CD4-positive, alpha-beta memory T cell (primary cell): ENCODE measurements around the gene EXOSC9. TPM values are rescaled to one million over a fixed set of nuclear protein-coding genes. Genes with fewer than 3 reads are reported as not detected.

ENCODE experiments used
- CTCF ChIA-PET: fragments of 350-600 bp; sonication (Branson Sonifier 250); formaldehyde crosslinking; loops from one replicate; lab custom pipeline; 2021; ENCODE audit warnings: inconsistent platforms; ENCODE audit not compliant: partially characterized antibody; lab: Charles Lee
- POLR2A ChIA-PET: fragments of 350-600 bp; sonication (Branson Sonifier 250); formaldehyde crosslinking; loops from one replicate; lab custom pipeline; 2021; ENCODE audit not compliant: partially characterized antibody; lab: Charles Lee
- DNase-seq, 5 donors: peaks; one replicate each; pipeline versions ENCODE4 v3.0.0 to v3.0.0-alpha.2; 2020 to 2022; ENCODE audit warnings: mixed read lengths in 1 of 5
- H3K27ac ChIP-seq: one replicate; pipeline ENCODE4 v1.7.0; 2013; ENCODE audit warnings: low read depth, low read length
- H3K27me3 ChIP-seq: 2 replicates; pipeline ENCODE4 v1.7.0; 2013; ENCODE audit warnings: mild to moderate bottlenecking, low read length, moderate library complexity; ENCODE audit not compliant: insufficient read depth
- H3K36me3 ChIP-seq: 2 replicates; pipeline ENCODE4 v1.7.0; 2013; ENCODE audit warnings: mild to moderate bottlenecking, low read length, moderate library complexity; ENCODE audit not compliant: insufficient read depth
- H3K4me1 ChIP-seq: 2 replicates; pipeline ENCODE4 v1.7.0; 2013; ENCODE audit warnings: mild to moderate bottlenecking, low read length, moderate library complexity; ENCODE audit not compliant: insufficient read depth
- H3K4me3 ChIP-seq, 2 donors: one replicate each; pipeline ENCODE4 v1.7.0; 2013; ENCODE audit warnings: low read length in 2 of 2, mild to moderate bottlenecking in 1 of 2
- H3K9me3 ChIP-seq, 2 donors: one replicate each; pipeline ENCODE4 v1.7.0; 2013; ENCODE audit warnings: low read length in 2 of 2, control low read depth in 1 of 2; ENCODE audit not compliant: control insufficient read depth in 1 of 2
- H3K27ac Mint-ChIP-seq, 7 donors: one replicate each; pipeline ENCODE4 v1.8.0; 2020 to 2021; ENCODE audit warnings: mixed read lengths in 7 of 7, mild to moderate bottlenecking in 6 of 7, inconsistent platforms in 3 of 7, moderate library complexity in 3 of 7
- H3K27me3 Mint-ChIP-seq, 2 donors: one replicate each; pipeline ENCODE4 v1.8.0; 2020 to 2021; ENCODE audit warnings: mixed read lengths in 2 of 2
- H3K36me3 Mint-ChIP-seq, 2 donors: one replicate each; pipeline ENCODE4 v1.8.0; 2020 to 2021; ENCODE audit warnings: mixed read lengths in 2 of 2, inconsistent platforms in 1 of 2, mild to moderate bottlenecking in 1 of 2
- H3K4me1 Mint-ChIP-seq, 4 donors: one replicate each; pipeline ENCODE4 v1.8.0; 2020 to 2021; ENCODE audit warnings: mixed read lengths in 4 of 4, mild to moderate bottlenecking in 1 of 4
- H3K4me3 Mint-ChIP-seq, 8 donors: one replicate each; pipeline ENCODE4 v1.8.0; 2020 to 2021; ENCODE audit warnings: mixed read lengths in 8 of 8, mild to moderate bottlenecking in 7 of 8, moderate library complexity in 6 of 8, inconsistent platforms in 3 of 8
- H3K9me3 Mint-ChIP-seq, 8 donors: one replicate each; pipeline ENCODE4 v1.8.0; 2020 to 2021; ENCODE audit warnings: mixed read lengths in 8 of 8, mild to moderate bottlenecking in 5 of 8, inconsistent platforms in 3 of 8, moderate library complexity in 1 of 8
- intact Hi-C: fragments of 100-400 bp; cut with micrococcal nuclease; formaldehyde crosslinking; loops from one replicate; pipeline ENCODE4 v1.15.1; 2023
- polyA plus RNA-seq, 2 donors: library from polyadenylated mRNA; unstranded; fragments of 300-500 nt; fragmentation: Illumina TruSeq; gene quantifications; one replicate each; pipeline ENCODE4 v1.2.3, GENCODE V29; 2021
- total RNA-seq, 2 experiments: library from RNA; stranded (reverse); gene quantifications; one replicate each; pipeline ENCODE4 v1.2.3, GENCODE V29; 2021

Gene EXOSC9
- total and polyA plus RNA-seq, 4 experiments from 2014 or later, result 40.6 to 45.4 (median 44.1) TPM

GRCh38 chr4:121838136-121838535 is 37.0 kb downstream of the EXOSC9 start:
- no peaks in the 10 kb centered on the region for H3K4me1 Mint-ChIP-seq
- no peak overlapping the region for H3K27ac Mint-ChIP-seq
- Histone ChIP-seq H3K36me3 (no peaks in the 10 kb centered on the region), H3K4me1 (no peaks in the 10 kb centered on the region), H3K27ac (no peak overlapping the region), H3K4me3 (no peak overlapping the region), H3K27me3 (no peaks in the 10 kb centered on the region), H3K9me3 (no peaks in the 10 kb centered on the region)
- H3K4me3 Mint-ChIP-seq, result no peak overlapping the region
- H3K27me3 Mint-ChIP-seq, result no peaks in the 10 kb centered on the region
- H3K9me3 Mint-ChIP-seq, result no peaks in the 10 kb centered on the region
- POLR2A ChIA-PET, result no interaction called here
- intact Hi-C loops, result no loop called here
- peaks cover 17 to 24% of the 10 kb centered on the region in 2 donors for H3K36me3 Mint-ChIP-seq
- no peak for DNase-seq
- CTCF ChIA-PET, result no interaction called here

GRCh38 chr4:121842862-121843261 is 41.7 kb downstream of the EXOSC9 start:
- no peak overlapping the region for H3K27ac Mint-ChIP-seq
- H3K4me1 ChIP-seq, result no peaks in the 10 kb centered on the region
- ChIA-PET CTCF (interaction anchor here (0.6 kb wide), 1 partner anchor 741 kb away, joined by 3 read pairs; no protein-coding TSS in a partner anchor), POLR2A (no interaction called here)
- DNase-seq, result no peak
- intact Hi-C loops, result no loop called here
- H3K4me1 Mint-ChIP-seq, result no peaks in the 10 kb centered on the region
- H3K27me3 Mint-ChIP-seq, result no peaks in the 10 kb centered on the region
- H3K27ac ChIP-seq, result no peak overlapping the region
- H3K4me3 ChIP-seq, result no peak overlapping the region
- no peak overlapping the region for H3K4me3 Mint-ChIP-seq
- no peaks in the 10 kb centered on the region for H3K9me3 Mint-ChIP-seq
- no peaks in the 10 kb centered on the region for H3K27me3 ChIP-seq
- H3K36me3 Mint-ChIP-seq, result peaks cover 37 to 50% of the 10 kb centered on the region in 2 donors
- no peaks in the 10 kb centered on the region for H3K9me3 ChIP-seq
- H3K36me3 ChIP-seq, result no peaks in the 10 kb centered on the region

DNA sequence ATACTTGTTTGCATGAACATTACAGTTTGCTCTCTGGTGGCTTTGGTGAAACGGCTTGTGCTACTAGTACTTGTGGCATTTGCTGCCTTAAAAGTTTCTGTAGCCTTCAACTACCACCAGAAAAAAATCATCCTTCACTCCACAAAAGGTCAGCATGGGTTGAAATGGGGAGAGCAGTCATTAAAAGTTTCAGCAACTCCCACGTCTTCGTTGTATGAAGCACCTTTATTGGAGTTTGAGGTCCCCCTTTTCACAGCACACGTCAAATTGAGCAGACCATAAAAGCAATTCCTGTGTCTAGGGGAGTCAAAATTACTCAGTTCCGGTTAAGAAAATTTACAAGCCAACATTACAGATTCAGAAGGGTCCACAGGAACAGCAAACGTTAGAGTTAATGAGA is 45.5 kb downstream of the EXOSC9 start:
- Mint-ChIP-seq H3K4me3 (no peak overlapping the region), H3K9me3 (no peaks in the 10 kb centered on the region), H3K36me3 (peaks cover 33 to 43% of the 10 kb centered on the region in 2 donors), H3K27ac (no peak overlapping the region), H3K27me3 (no peaks in the 10 kb centered on the region), H3K4me1 (no peaks in the 10 kb centered on the region)
- Histone ChIP-seq H3K36me3 (peaks cover 3% of the 10 kb centered on the region), H3K27me3 (no peaks in the 10 kb centered on the region), H3K4me1 (no peaks in the 10 kb centered on the region), H3K27ac (no peak overlapping the region), H3K9me3 (no peaks in the 10 kb centered on the region), H3K4me3 (no peak overlapping the region)
- CTCF ChIA-PET, result no interaction called here
- intact Hi-C loops, result no loop called here
- POLR2A ChIA-PET, result no interaction called here
- DNase-seq, result no peak

- Mint-ChIP-seq H3K9me3 (no peaks in the 10 kb centered on the region), H3K4me1 (no peaks in the 10 kb centered on the region), H3K4me3 (no peak overlapping the region), H3K27me3 (no peaks in the 10 kb centered on the region), H3K27ac (no peak overlapping the region), H3K36me3 (peaks cover 13 to 24% of the 10 kb centered on the region in 2 donors)
- ChIA-PET POLR2A (no interaction called here), CTCF (no interaction called here)
- DNase-seq, result no peak
- H3K27me3 ChIP-seq, result no peaks in the 10 kb centered on the region
- peaks cover 3% of the 10 kb centered on the region for H3K36me3 ChIP-seq
- intact Hi-C loops, result no loop called here
- no peaks in the 10 kb centered on the region for H3K4me1 ChIP-seq
- H3K9me3 ChIP-seq, result no peaks in the 10 kb centered on the region
- no peak overlapping the region for H3K4me3 ChIP-seq
- no peak overlapping the region for H3K27ac ChIP-seq
Measured at GRCh38 chr4:121851354-121851753, 50.2 kb downstream of the EXOSC9 start.

GRCh38 chr4:121860121-121860520 is 59.0 kb downstream of the EXOSC9 start:
- ChIA-PET POLR2A (interaction anchor here (0.9 kb wide), 1 partner anchor 36 kb away, joined by 3 read pairs; no protein-coding TSS in a partner anchor), CTCF (no interaction called here)
- no peaks in the 10 kb centered on the region for H3K9me3 ChIP-seq
- no peak for DNase-seq
- H3K36me3 ChIP-seq, result no peaks in the 10 kb centered on the region
- H3K4me1 ChIP-seq, result no peaks in the 10 kb centered on the region
- H3K27me3 ChIP-seq, result no peaks in the 10 kb centered on the region
- H3K27ac Mint-ChIP-seq, result no peak overlapping the region
- no peak overlapping the region for H3K4me3 Mint-ChIP-seq
- H3K27ac ChIP-seq, result no peak overlapping the region
- no peak overlapping the region for H3K4me3 ChIP-seq
- H3K9me3 Mint-ChIP-seq, result no peaks in the 10 kb centered on the region
- H3K27me3 Mint-ChIP-seq, result no peaks in the 10 kb centered on the region
- peaks cover 7 to 23% of the 10 kb centered on the region in 2 donors for H3K36me3 Mint-ChIP-seq
- peaks cover 0 to 5% (median 0%) of the 10 kb centered on the region in 4 donors for H3K4me1 Mint-ChIP-seq
- intact Hi-C loops, result no loop called here

DNA sequence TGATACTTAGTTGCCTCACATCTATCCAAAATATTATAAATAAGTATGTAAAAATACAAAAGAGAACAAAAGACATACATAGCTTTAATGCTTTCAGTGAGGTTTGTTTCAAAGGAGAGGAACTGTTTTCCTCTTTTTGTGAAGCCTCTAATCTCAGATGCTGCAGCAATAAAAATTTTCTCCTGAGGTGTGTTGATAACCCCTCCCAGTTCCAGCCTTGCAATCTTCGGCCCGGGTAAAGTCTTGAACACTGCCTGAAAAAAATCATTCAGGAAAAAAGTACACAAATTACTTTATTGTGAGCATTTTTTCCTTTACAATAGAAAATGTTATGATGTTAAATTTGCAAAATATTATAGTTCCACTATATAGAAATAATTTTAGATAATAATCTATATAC is 60.3 kb downstream of the EXOSC9 start:
- Mint-ChIP-seq H3K4me1 (peaks cover 0 to 5% (median 2%) of the 10 kb centered on the region in 4 donors), H3K36me3 (peaks cover 17 to 25% of the 10 kb centered on the region in 2 donors), H3K9me3 (no peaks in the 10 kb centered on the region), H3K4me3 (no peak overlapping the region), H3K27ac (no peak overlapping the region), H3K27me3 (no peaks in the 10 kb centered on the region)
- ChIA-PET CTCF (interaction anchor here (0.8 kb wide), 1 partner anchor 9 kb away, joined by 3 read pairs; the partner anchor contains the start of gene BBS7), POLR2A (no interaction called here)
- H3K4me3 ChIP-seq, result no peak overlapping the region
- no peaks in the 10 kb centered on the region for H3K27me3 ChIP-seq
- H3K27ac ChIP-seq, result no peak overlapping the region
- no peaks in the 10 kb centered on the region for H3K4me1 ChIP-seq
- H3K9me3 ChIP-seq, result no peaks in the 10 kb centered on the region
- intact Hi-C loops, result loop anchor here (1.0 kb wide), 1 partner anchor 8 kb away; no protein-coding TSS in a partner anchor
- no peaks in the 10 kb centered on the region for H3K36me3 ChIP-seq
- no peak for DNase-seq

DNA sequence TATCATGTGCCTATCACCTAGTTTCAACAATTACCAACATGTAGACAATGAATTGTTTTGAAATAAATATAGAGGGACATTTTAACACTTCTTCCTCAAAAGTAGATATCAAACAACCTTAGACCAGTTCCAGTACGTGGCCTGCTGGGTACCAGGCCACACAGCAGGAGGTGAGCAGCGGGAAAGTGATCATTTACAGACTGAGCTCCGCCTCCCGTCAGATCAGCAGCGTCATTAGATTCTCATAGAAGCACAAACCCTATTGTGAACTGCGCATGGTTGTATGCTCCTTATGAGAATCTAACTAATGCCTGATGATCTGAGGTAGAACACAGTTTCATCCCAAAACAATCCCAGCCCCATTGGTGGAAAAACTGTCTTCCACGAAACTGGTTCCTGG is 62.7 kb downstream of the EXOSC9 start:
- Histone ChIP-seq H3K27me3 (no peaks in the 10 kb centered on the region), H3K27ac (no peak overlapping the region), H3K9me3 (no peaks in the 10 kb centered on the region), H3K4me3 (no peak overlapping the region), H3K4me1 (peaks cover 3% of the 10 kb centered on the region), H3K36me3 (no peaks in the 10 kb centered on the region)
- Mint-ChIP-seq H3K4me3 (no peak overlapping the region), H3K4me1 (peaks cover 2 to 11% (median 5%) of the 10 kb centered on the region in 4 donors), H3K27ac (no peak overlapping the region), H3K9me3 (no peaks in the 10 kb centered on the region), H3K27me3 (no peaks in the 10 kb centered on the region), H3K36me3 (peaks cover 22 to 23% of the 10 kb centered on the region in 2 donors)
- intact Hi-C loops, result no loop called here
- POLR2A ChIA-PET, result no interaction called here
- CTCF ChIA-PET, result no interaction called here
- no peak for DNase-seq
